Inflammatory macrophage treated with lipopolysaccharide for 1 hour (primary cell): Measurements from ENCODE around the gene SLC34A3.
"Not testable (repeated sequence)": the region's sequence is repeated elsewhere in the genome, so short reads cannot be mapped to it uniquely, and the experiment has no call there.

ENCODE experiments used
- DNase-seq, 2 donors: peaks; one replicate each; pipeline ENCODE4 v3.0.0-alpha.2; 2020 to 2022

SLC34A3 gene

DNA sequence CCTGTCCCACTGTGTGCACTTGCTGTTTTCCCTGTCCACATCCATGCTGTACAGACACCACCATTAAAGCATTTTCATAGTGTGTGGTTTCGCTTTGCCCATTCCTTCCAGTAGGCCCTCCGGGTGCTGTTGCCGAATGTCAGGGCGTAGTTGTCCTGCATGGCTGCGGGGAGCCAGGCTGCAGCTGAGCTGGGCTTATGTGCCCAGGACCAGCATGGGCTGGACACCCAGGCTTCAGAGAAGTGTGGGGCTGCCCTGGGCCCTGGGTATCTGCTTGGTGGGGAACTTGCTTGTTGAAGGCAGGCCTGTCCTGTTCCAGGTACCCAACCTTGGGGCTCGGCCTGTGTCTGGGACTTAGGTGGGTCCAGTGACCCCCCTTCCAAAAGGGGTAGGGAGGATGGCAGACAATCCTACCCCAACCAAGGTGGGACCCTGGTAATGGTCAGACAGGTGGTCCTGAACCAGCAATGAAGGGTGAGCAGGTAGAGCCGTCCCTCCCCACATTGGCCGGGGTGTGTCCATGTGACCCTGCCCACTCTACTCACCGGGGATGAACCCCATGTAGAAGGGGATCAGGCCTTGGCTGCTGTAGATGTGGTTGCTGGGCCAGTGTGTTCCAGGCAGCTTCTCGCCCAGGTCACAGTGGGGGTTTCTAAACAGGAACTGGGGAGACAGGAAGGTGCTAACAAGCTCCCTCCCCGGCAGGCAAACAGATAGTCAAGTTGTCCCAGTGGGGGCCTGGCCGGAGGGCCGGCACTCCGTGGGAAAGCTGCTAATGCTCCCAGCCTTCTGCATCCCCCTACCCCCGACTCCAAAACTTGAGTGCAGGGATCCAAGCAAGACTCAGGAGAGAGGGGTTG lies 13.2 kb downstream of the SLC34A3 start:
- no peak for DNase-seq

DNA sequence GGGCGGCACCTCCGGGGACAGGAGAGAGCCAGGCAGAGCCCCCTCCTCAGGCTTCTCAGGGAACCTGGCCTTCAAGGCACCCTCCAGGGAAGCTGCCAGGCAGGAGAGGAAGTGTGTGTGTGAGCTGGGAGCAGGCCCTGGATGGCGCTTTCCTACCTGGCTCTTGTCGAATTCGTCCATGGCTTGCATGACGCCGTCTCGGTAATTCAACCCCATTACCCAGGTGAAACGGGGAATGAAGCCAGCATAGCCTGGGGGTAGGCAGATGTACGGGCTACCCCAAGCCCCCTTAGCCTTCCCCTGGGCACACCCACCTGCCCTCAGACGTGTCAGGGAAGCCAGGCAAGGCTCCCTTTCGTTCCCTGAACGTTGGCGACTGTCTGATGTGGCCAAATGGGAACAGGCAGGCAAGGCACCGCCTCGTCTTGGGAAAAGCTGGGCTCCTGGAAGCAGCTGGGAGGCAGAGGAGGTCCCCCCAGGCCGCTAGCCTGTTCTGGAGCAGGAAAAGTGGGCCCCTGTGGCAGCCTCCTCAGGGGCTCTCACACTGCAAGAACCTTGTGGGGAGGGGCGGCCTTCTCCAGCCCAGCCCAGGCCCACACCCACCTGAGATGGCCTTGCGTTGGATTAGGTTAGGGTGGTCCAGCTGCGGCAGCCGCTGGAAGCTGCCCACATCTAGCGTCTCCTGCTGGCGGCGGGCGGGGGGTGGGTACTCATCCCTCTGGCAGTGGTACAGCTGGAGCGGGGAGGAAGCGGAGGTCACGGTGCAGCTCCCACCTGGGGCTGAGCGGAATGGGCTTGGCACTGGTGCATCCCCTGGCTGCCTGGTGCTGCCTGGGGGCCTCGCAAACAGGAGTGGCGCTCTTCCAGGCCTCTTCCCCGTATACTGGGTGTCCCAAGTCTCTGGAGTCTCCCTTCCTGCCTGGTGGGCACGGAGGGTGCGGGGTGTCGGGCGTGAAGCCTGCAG lies 14.1 kb downstream of the SLC34A3 start:
- no peak for DNase-seq

DNA sequence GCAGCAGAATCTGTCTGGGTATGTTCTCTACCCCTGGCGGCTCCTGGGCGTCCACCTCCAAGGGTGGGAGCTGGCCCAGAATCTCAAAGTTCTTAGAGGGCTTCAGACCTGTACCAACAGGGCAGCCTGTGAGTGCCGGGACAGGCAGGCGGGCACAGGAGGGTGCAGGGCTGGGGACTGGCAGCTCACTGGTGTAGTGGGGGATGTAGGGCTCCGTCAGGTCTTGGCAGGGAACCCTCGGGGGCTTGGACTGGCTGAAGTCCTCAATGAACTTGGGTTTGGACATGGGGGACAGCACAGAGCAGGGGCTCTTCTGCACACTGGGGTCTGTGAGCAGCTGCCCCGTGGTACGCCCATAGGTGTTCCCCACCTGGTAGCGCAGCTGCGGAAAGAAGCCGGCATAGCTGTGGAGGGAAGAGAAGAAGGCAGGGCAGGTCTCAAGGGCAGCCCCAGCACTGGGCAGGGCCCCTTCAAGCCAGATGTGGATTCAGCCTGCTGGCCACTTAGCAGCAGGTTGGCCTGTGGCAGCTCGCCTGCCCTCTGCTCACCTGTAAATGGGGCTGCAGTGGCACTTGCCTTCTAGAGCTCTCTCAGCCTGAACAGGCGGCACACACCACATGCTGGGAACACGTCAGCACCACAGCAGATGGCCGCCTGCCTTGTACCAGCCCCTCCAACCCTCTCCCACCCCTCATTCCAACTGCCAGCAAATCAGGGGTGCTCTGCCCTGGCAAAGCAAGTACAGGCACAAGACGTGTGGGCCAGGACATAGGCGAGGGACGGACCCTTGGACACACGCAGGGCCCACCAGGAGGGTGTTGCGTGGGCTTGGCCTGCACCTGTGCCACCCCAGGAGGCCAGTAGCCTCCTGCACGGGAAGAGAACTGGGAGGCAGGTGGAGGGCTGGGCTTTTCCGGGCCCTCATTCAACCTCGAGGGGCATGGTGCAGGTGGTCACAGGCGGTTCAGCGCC lies 15.0 kb downstream of the SLC34A3 start:
- no peak for DNase-seq

DNA sequence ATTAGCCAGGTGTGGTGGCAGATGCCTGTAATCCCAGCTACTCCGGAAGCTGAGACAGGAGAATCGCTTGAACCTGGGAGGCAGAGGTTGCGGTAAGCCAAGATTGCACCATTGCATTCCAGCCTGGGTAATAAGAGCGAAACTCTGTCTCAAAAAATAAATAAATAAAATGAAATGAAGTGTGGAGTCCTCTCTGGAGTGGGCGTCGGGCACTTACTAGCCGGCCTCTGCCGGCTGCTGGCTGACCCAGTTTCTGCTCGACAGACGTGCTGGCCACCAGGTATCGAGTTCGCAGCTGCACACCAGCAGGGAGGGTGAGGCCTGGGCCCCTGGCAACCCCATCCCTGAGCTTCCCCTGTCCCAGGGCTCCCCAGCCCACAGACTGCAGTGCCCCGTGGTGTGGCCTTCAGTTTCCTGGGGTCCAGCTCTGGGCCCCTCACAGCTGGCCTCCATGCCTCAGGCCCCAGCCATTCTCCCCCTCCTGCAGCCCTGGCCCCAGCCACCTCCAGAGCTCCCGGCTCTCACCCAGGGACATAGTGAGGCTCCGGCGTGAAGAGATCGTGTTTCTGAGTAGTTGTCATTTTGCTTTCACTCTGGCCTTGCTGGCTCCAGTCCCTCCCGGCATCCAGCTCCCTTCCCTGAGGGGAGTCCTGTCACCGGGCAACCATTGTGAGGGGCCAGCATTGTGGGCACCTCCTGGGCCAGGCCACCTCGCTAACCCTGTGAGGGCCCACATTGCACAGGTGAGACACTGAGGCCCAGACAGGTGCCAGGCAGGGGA lies 16.6 kb downstream of the SLC34A3 start:
- no peak for DNase-seq

DNA sequence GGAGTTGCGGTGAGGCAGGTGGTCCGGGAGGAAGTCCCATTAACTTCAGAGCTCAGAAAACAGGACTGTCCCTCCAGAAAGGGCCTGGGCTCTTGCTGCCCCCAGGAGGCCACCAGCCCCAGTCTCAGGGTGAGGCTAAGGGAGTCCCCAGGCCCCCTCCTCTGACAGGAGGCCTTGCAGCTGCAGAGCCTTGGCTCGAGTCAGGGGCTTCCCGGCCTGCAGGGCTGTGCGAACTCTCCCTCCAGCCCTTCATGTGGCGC lies 17.1 kb downstream of the SLC34A3 start:
- no peak for DNase-seq

DNA sequence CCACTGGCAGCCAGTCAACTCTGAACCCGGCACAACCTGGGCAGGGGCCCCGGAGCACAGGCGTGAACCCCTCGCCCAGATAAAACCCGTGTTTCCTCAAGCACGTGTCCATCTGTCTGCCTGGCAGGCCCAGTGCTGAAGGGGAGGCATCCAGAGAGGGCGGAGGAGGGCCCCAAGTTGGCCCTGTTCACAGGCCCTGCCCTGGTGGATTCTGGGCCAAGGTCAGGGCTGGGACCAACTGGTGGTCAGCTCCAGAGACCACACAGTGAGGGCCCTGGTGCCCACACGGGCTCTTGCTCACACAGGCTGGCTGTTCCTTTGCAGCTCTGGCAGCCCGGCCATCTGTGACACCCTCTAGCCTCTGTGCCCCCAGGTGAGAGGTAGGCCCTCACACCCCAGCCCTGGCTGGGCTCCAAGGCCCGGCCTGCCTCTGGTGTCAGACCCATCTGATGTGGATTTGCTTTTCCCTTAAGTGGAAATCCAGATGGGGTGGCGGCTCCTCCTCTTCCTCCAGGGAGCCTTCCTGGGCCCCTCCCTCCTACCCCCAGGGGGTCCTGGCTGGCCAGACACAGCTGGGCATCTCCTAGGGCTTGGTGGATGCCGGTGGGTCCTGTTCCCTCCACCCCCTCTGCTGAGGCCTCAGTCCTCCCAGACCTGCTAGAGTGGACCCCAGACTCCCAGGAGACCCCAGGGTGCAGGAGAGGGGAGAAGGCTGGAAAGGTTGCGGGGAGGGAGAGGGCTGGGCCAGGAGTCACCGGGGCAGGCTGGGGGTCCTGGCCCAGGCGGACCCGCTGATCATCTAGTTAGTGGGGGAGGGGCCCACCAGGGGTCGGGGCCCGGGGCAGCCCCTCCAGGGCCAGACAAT lies 19.9 kb downstream of the SLC34A3 start:
- no peak for DNase-seq

DNA sequence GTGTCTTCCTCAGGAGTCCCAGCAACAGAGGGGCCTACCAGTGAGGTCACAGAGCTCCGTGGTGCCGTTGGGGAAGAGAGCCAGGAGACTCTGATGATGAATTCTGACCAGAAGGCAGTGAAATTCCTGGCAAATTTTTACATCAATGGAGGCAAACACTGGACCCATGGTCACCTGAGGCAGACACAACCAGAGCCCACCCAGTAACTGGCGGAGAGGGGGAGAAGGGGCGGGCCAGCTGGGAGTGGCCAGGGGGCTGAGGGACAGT lies 20.4 kb downstream of the SLC34A3 start, which contains the start of gene STPG3:
TSS of gene STPG3 (plus strand) at position 93 of the 268 bp plus-strand sequence. CDS start at position 94, 1 bp downstream.
- DNase-seq = no peak

DNA sequence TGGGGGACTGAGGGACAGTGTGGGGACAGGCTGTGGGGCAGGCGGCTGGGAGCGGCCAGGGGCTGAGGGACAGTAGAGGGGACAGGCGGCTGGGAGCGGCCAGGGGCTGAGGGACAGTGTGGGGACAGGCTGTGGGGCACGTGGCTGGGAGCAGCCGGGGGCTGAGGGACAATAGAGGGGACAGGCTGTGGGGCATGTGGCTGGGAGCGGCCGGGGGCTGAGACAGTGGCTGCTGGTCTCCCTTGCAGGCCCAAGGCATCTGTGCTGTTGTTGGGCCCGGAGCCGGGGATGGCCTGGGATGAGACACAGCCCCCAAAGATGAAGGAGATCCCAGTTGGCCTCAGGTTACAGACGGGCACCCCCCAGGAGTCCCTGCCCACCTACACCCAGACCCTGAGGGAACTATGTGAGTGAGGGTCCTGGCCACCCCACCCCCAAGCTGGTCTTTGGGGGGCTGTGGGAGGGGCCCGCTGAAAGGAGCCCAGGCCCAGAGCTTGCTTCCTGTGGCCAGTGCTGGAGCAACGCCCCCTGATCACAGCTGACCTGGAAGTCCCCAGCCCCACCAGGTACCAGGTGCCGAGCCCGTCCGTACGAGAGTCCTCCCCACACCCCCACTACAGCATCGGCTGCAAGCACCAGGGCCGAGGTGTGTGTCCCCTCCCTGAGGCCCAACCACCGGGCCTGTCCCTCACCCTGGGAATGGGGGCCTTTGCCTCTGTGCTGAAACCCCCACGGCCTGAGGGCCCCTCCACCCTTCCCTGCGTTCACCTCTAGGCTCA lies 21.0 kb downstream of the SLC34A3 start:
- no peak for DNase-seq

DNA sequence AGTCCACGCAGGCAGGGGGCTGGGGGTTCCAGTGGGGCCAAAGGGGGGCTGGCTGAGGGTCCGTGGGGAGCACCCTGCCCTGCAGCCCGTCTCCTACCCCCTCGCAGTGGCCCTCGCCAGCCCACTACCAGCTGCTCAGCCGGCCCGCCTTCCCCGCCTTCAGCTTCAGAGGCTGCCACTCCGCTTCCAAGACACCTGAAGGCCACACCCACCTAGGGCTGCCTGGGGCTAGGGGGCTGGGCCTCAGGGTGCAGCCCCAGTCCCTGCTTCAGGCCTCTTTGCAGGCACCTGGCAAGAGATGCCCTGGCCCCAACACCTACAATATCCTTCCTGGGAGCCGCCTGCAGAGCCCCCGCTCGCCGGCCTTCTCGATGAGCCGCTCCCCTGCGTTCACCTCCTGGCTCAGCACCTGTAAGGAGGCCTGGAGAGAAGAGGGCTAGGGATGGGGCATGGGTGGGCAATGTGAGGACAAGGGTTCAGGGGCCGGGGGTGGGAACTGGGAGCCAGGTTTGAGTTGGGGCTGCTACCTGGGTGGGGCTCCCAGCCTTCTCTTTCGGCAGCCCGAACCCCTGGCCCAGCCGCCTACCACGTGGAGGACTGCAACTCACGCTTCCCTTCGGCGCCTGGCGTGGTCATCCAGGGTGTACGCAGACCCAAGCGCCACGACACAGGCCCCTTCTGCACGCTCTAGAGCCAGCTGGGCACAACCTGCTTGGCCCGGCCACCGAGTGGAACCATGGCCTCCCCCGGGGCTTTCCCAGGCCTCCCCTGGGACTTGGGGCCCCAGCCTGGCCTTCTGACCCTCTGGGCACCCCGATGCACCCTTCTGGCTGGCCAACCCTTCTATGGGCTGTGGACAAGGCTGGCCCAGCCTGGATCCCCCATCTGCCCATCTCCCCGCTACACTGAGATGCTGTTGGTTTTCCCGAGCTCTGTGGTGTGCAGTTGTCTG lies 22.1 kb downstream of the SLC34A3 start:
- no peak for DNase-seq

DNA sequence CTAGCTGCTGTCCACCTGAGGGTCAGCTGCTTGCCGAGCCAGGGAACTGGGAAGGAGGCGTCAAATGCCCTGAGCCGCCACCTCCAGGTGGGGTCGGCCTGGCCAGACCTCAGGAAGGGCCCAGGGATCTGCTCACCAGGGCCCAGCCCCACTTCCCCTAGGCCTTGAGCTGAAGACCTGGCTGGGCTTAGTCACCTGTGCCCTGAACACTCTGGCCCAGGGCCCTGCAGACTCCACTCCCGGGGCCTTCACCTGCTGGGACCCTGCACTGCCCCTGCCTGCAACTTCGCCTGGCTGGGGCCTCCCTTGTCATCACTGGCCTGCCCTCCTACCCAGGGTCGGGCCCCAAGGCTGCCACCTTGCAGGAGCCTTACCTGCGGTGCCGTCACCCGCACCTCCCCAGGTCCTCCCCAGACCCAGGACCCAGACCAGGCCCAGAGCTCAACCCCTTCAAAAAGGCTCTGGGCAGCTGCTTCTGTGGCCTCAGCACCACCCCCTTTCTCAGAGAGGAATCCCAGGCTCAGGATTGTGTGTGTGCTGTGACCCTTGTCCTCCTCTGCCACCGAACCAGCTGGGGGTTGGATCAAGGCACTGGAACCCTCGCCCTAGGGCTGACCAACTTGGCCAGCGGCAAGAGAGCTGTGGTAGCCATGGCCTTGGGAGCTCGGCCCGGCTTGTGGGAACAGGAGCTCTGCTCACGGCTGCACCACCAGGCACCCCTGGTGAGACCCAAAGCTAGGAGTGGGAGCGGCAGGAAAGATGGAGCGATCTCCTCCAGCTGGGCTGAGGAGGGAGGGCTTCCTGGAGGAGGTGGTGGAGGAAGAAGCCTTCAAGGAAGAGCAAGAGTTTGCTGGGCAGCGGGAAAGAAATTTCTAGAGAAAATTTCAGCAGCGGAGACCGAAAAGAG lies 23.3 kb downstream of the SLC34A3 start:
- DNase-seq = no peak

DNA sequence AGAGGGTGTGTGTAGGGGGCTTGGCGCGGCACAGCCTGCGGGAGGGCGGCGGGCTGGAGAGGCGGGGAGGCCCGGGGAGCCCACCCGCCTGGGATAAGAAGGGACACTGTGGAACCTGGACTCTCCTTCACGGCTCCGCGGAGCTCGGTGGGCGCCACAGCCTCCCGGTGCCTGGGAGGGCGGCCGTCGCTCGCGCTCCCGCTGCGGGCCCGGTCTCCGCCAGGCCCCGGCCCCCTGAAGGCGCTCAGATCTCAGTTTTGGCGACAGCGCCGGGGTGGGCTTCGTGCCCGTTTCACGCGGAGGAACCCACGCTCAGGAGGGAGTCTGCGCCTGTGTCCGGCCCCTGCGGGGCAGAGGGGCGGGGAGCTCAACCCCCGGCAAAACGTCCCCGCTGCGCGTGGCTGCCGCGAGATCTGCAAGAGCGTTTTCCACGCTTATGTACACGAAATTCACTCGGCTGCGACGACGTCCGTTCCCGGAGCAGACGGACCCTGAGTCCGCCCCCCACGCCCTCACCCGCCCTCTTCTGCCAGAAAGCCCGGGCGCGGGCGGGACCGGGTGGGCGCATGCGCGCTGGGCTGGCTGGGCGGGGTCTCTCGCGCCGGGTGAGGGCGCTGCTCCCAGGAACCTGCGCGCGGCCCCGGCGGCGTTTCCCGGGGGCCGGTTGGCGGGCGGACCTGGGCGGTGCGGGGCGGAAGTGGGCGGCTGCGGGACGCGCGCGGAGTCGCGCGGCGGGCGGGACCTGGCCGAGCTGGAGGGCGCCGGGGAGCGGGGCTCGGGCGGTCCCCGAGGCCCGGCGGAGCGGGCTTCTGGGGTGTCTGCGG lies 24.1 kb downstream of the SLC34A3 start, which contains the start of gene NELFB:
TSS of gene NELFB (plus strand) at position 704 of the 824 bp plus-strand sequence.
- DNase-seq = peak; percentile 76 to 95

DNA sequence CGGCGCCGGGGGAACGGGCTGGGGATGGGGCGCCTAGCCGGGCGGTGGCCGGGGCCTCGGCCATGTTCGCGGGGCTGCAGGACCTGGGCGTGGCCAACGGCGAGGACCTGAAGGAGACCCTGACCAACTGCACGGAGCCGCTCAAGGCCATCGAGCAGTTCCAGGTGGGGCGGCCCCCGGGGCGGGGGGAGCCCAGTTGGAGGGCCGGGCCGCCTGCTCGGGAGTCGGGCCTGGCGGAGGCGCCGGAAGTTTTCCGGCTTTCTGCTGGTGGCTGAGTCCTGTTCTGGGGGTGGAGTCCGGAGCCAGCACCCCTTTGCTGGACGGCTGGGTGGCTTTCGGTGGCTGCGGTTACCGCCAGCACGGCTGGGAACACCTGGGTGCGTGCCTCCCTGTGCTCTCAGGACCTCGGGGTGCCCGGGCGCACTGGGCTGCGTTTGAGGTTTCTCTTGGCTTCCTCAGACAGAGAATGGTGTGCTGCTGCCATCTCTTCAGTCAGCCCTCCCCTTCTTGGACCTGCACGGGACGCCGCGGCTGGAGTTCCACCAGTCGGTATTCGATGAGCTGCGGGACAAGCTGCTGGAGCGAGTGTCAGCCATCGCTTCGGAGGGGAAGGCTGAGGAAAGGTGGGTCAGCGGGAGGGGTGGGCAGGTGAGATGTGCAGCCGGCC lies 24.9 kb downstream of the SLC34A3 start:
- DNase-seq = peak; percentile 17 to 19

DNA sequence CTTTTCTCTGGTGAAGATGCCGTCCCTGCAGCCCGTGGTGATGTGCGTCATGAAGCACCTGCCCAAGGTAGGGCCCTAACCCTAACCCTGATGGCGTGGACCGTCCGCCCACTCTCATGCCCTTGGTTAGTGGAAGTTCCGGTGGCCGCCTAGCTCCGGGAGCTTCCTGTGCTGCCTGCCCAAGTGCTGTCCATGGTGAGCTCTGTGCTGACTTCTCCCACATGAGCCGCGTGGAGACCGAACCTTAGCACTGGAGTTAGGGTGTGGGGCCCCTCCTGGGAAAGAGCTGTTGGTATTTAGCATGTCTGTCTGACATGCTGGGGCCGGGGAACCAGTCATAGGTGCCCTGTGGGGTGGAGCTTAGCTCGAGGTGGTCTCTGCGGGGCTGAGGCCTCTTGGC lies 25.7 kb downstream of the SLC34A3 start:
- DNase-seq = no peak

DNA sequence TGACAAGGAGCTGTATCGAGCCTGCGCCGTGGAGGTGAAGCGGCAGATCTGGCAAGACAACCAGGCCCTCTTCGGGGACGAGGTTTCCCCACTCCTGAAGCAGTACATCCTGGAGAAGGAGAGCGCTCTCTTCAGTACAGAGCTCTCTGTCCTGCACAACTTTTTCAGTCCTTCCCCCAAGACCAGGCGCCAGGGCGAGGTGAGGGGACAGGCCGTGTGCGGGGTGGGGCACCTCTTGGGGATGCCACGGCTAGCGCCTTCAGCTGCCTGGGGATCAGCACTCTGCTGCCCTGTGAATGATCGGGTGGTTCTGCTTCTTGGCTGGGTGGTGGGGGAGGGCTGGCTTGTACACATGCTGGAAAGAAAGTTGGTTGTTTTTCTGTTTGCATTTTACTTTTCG lies 26.2 kb downstream of the SLC34A3 start:
- DNase-seq = no peak

DNA sequence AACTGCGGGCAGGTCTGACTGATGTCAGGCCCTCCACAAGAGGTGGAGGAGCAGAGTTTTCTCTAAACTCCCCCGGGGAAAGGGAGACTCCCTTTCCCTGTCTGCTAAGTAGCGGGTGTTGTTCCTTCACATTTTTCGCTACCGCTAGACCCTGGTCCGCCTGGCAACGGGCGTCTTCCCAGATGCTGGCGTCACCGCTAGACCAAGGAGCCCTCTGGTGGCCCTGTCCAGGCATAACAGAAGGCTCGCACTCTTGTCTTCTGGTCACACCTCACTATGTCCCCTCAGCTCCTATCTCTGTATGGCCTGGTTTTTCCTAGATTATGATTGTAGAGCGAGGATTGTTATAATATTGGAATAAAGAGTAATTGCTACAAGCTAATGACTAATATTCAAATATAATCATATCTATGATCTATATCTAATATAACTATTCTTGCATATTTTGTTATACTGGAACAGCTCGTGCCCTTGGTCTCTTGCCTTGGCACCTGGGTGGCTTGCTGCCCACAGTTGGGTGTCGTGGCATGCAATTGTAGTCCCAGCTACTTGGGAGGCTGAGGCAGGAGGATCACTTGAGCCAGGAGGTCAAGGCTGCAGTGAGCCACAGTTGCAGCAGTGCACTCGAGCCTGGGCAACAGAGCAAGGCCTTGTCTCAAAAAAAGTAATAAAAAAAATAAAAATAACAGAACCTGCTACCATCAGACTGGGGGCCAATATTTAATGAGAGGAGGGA lies 31.6 kb downstream of the SLC34A3 start:
- not testable (repeated sequence) for DNase-seq

DNA sequence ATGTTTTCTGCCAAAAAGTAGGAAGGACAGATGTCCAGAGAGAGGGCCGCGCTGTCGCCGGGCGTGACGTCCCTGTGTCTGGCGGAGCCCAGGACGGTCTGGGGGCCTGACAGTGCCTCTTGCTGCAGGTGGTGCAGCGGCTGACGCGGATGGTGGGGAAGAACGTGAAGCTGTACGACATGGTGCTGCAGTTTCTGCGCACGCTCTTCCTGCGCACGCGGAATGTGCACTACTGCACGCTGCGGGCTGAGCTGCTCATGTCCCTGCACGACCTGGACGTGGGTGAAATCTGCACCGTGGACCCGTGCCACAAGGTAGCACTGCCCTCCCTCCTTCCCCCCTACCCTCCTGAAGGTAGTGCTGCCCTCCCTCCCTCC lies 32.2 kb downstream of the SLC34A3 start:
- no peak for DNase-seq
